HepG2 (cell line): ENCODE measurements around the gene NAP1L4. TPM values are rescaled to one million over a fixed set of nuclear protein-coding genes. Genes with fewer than 3 reads are reported as not detected.

Experiments used
- ATAC-seq: fragments of 200-7000 bp; cut with Tn5 transposase; 3 replicates; pipeline ENCODE4 v1.9.1; 2020; ENCODE audit warnings: mild to moderate bottlenecking, moderate library complexity
- BruUV-seq: library from RNA; stranded (reverse); fragments of 400-500 nt; replicated peaks from 2 replicates; lab custom pipeline; 2021; lab: Mats Ljungman, UMichigan
- CTCF ChIA-PET: fragments of 300-600 bp; formaldehyde crosslinking; extraction: SDS; loops from one replicate; lab custom pipeline; 2021; ENCODE audit warnings: low total read pairs, inconsistent platforms, low intra/inter-chr PET ratio; lab: Yijun Ruan, JAX
- POLR2A ChIA-PET: fragments of 350-600 bp; sonication (Branson Sonifier 250); formaldehyde crosslinking; loops from one replicate; lab custom pipeline; 2020; ENCODE audit warnings: antibody characterized with exemption, inconsistent platforms; lab: Yijun Ruan, JAX
- DNase-seq: peaks from one replicate; pipeline ENCODE4 v3.0.0-alpha.2; 2015; ENCODE audit warnings: low spot score
- FAIRE-seq: peaks from 3 replicates; lab custom pipeline; 2011; peaks lifted over from hg19 to GRCh38; lab: Jason Lieb, UNC
- H2AFZ ChIP-seq: one replicate; pipeline ENCODE4 v1.6.1; 2011; ENCODE audit warnings: low read length, inconsistent platforms
- H3K27ac ChIP-seq: fragments of 300-600 bp; 3 replicates; pipeline ENCODE4 v1.8.0; 2011; ENCODE audit warnings: mixed run types, mild to moderate bottlenecking, mixed read lengths, low read length, inconsistent platforms; ENCODE audit not compliant: insufficient read depth; ENCODE audit errors: extremely low read length
- H3K27me3 ChIP-seq, 2 experiments: fragments of 200-600 bp in 1 of 2; 2 replicates in 1 of 2; 3 replicates in 1 of 2; pipeline versions ENCODE4 v1.6.0 to v1.8.0; 2011; ENCODE audit warnings: low read length in 2 of 2, mild to moderate bottlenecking in 2 of 2, moderate library complexity in 2 of 2, inconsistent platforms in 1 of 2; ENCODE audit not compliant: insufficient read depth in 2 of 2, control insufficient read depth in 1 of 2
- H3K36me3 ChIP-seq, 2 experiments: fragments of 200-600 bp in 1 of 2; replicated peaks in 1 of 2; 2 replicates in 1 of 2; 3 replicates in 1 of 2; pipeline versions ENCODE4 v1.5.1 to v1.8.0; 2011; ENCODE audit warnings: low read length in 2 of 2, inconsistent platforms in 1 of 2; ENCODE audit not compliant: insufficient read depth in 2 of 2, control insufficient read depth in 1 of 2
- H3K4me1 ChIP-seq: 2 replicates; pipeline ENCODE4 v1.5.1; 2012; ENCODE audit warnings: low read length, inconsistent platforms; ENCODE audit not compliant: insufficient read depth
- H3K4me2 ChIP-seq: 2 replicates; pipeline ENCODE4 v1.6.0; 2011; ENCODE audit warnings: low read depth, low read length, inconsistent platforms
- H3K4me3 ChIP-seq, 3 experiments: fragments of 200-600 bp in 1 of 3; sonication (generic), shearing (Covaris generic) in 1 of 3; replicated peaks in 1 of 3; 2 replicates each; pipeline ENCODE4 v1.5.1; 2011 to 2016; ENCODE audit warnings: low read length in 3 of 3, inconsistent platforms in 2 of 3, low read depth in 2 of 3, mild to moderate bottlenecking in 2 of 3, control low read depth in 1 of 3, mixed read lengths in 1 of 3; ENCODE audit not compliant: insufficient read depth in 1 of 3
- H3K79me2 ChIP-seq: one replicate; pipeline ENCODE4 v1.6.1; 2011; ENCODE audit warnings: low read length, inconsistent platforms; ENCODE audit not compliant: insufficient read depth
- H3K9ac ChIP-seq: 2 replicates; pipeline ENCODE4 v1.6.0; 2011; ENCODE audit warnings: mild to moderate bottlenecking, low read depth, low read length, inconsistent platforms; ENCODE audit not compliant: insufficient read depth
- H3K9me3 ChIP-seq: 2 replicates; pipeline ENCODE4 v1.5.1; 2012; ENCODE audit warnings: mild to moderate bottlenecking, low read length
- H4K20me1 ChIP-seq: 2 replicates; pipeline ENCODE4 v1.6.0; 2011; ENCODE audit warnings: inconsistent platforms, mild to moderate bottlenecking, low read length, moderate library complexity; ENCODE audit not compliant: insufficient read depth
- KIAA2018 ChIP-seq: sonication (generic); formaldehyde crosslinking; IDR thresholded peaks from 2 replicates; pipeline ENCODE4 v1.5.0; 2020; ENCODE audit warnings: mild to moderate bottlenecking, missing genetic modification reagents, borderline replicate concordance
- ZBTB33 ChIP-seq: sonication (generic); formaldehyde crosslinking; IDR thresholded peaks from 2 replicates; pipeline ENCODE4 v1.4.0; 2020; ENCODE audit warnings: missing genetic modification reagents
- WGBS: methylation state at CpG from one replicate; pipeline ENCODE4 v1.1.6; 2017; ENCODE audit warnings: low lambda C conversion rate; 5-methylcytosine and 5-hydroxymethylcytosine counted together
- in situ Hi-C: cut with HindIII; loops from 2 replicates; pipeline ENCODE4 v1.10.0; 2017; ENCODE audit warnings: low pct_unique_long_range_greater_than_20kb; ENCODE audit not compliant: extremely low pct_ligation_motif_present
- intact Hi-C: fragments of 100-400 bp; cut with micrococcal nuclease; formaldehyde crosslinking; loops from one replicate; pipeline ENCODE4 v1.10.0; 2022; ENCODE audit not compliant: unreplicated experiment
- polyA plus RNA-seq, 8 experiments: library from polyadenylated mRNA; depleted of rRNA in 3 of 8; stranded (reverse) in 7 of 8; unstranded in 1 of 8; fragments of >200 nt; fragmentation: Illumina TruSeq in 4 of 8; extraction: Trizol in 4 of 8; gene quantifications; 2 replicates each; pipeline versions ENCODE4 v1.2.1 to v1.2.3, GENCODE V29; 2011 to 2016; ENCODE audit warnings: low read depth in 4 of 8, missing spikeins in 1 of 8, mixed read lengths in 1 of 8; ENCODE audit not compliant: insufficient read depth in 1 of 8
- total RNA-seq, 5 experiments: library from RNA; depleted of rRNA; stranded (reverse); fragments of >200 nt; fragmentation: Illumina TruSeq; extraction: Trizol; gene quantifications; 2 replicates each; pipeline ENCODE4 v1.2.3, GENCODE V29; 2016; ENCODE audit warnings: low read depth in 1 of 5

NAP1L4 gene
- total and polyA plus RNA-seq, 2 of the 13 experiments (the other 11 are each of a cell fraction or from before 2014, with no cell fraction given) = 64.0 to 186 TPM

GRCh38 chr11:2981130-2981529 is 11.0 kb downstream of the NAP1L4 start:
- no peak for FAIRE-seq
- no peak overlapping the region for H3K4me2 ChIP-seq
- peaks cover 87% of the 10 kb centered on the region for H4K20me1 ChIP-seq
- no peaks in the 10 kb centered on the region for H3K27me3 ChIP-seq
- intact Hi-C loops (no loop called here), in situ Hi-C loops (no loop called here)
- no peak overlapping the region for H3K9ac ChIP-seq
- CTCF ChIA-PET = no interaction called here
- no peak overlapping the region for H3K27ac ChIP-seq
- peaks cover 44% of the 10 kb centered on the region for H3K4me1 ChIP-seq
- H2AFZ ChIP-seq = no peak overlapping the region
- 91% methylated on average over 8 of the region's 8 CpGs for WGBS
- ATAC-seq = no peak
- POLR2A ChIA-PET = interaction anchor here (0.7 to 1.2 kb wide), 2 partner anchors 8 to 10 kb away, joined by 3 to 6 read pairs; partner anchors contain the start of gene NAP1L4
- H3K4me3 ChIP-seq = no peak overlapping the region
- TF ChIP-seq ZBTB33 (0 out of 2 replicates have a peak, but pooled peaks have one; percentile 53), KIAA2018 (no peak)
- peaks cover 16 to 44% of the 10 kb centered on the region in 2 experiments; a peak in 4 of 5 replicates for H3K36me3 ChIP-seq
- BruUV-seq = no TSS peak
- H3K9me3 ChIP-seq = no peaks in the 10 kb centered on the region
- H3K79me2 ChIP-seq = peaks cover 97% of the 10 kb centered on the region
- DNase-seq = no peak
